HEK293T (cell line): ENCODE measurements around the gene FCER1G.
"Not testable (repeated sequence)": the region's sequence is repeated elsewhere in the genome, so short reads cannot be mapped to it uniquely, and the experiment has no call there.

Experiments used
- CTCF ChIA-PET: fragments of 350-600 bp; formaldehyde crosslinking; extraction: SDS; loops from one replicate; lab custom pipeline; 2021; ENCODE audit warnings: antibody characterized with exemption, inconsistent platforms; lab: Yijun Ruan, JAX
- POLR2A ChIA-PET: fragments of 350-600 bp; formaldehyde crosslinking; extraction: SDS; loops from one replicate; lab custom pipeline; 2020; ENCODE audit warnings: antibody characterized with exemption, inconsistent platforms; lab: Yijun Ruan, JAX
- DNase-seq: peaks from one replicate; pipeline ENCODE4 v3.0.0; 2012; ENCODE audit warnings: mixed read lengths; ENCODE audit errors: extremely low spot score
- ARNT ChIP-seq: fragments of 450-650 bp; IDR thresholded peaks from 2 replicates; pipeline ENCODE4 v1.6.1; 2017; ENCODE audit warnings: mild to moderate bottlenecking
- BHLHE40 ChIP-seq: fragments of 450-650 bp; IDR thresholded peaks from 2 replicates; pipeline ENCODE4 v1.6.1; 2016; ENCODE audit warnings: mild to moderate bottlenecking, moderate library complexity, borderline replicate concordance
- CTBP1 ChIP-seq: fragments of 450-650 bp; IDR thresholded peaks from 2 replicates; pipeline ENCODE4 v1.6.1; 2016; ENCODE audit warnings: borderline replicate concordance
- ELF4 ChIP-seq: fragments of 450-650 bp; IDR thresholded peaks from 2 replicates; pipeline ENCODE4 v1.6.1; 2017; ENCODE audit warnings: antibody characterized with exemption
- FOXA1 ChIP-seq: fragments of 450-650 bp; IDR thresholded peaks from 2 replicates; pipeline ENCODE4 v1.6.1; 2016; ENCODE audit warnings: mild to moderate bottlenecking
- FOXK2 ChIP-seq: fragments of 450-650 bp; IDR thresholded peaks from 2 replicates; pipeline ENCODE4 v1.6.1; 2016; ENCODE audit warnings: mild to moderate bottlenecking
- FOXM1 ChIP-seq: fragments of 450-650 bp; IDR thresholded peaks from 2 replicates; pipeline ENCODE4 v1.6.1; 2017; ENCODE audit warnings: mild to moderate bottlenecking, borderline replicate concordance
- HDGF ChIP-seq: fragments of 450-650 bp; IDR thresholded peaks from 2 replicates; pipeline ENCODE4 v1.6.1; 2017; ENCODE audit warnings: antibody characterized with exemption, borderline replicate concordance
- L3MBTL2 ChIP-seq: fragments of 450-650 bp; conservative IDR thresholded peaks from 2 replicates; pipeline ENCODE4 v1.6.1; 2016; ENCODE audit warnings: mild to moderate bottlenecking
- LEF1 ChIP-seq: fragments of 450-650 bp; IDR thresholded peaks from 2 replicates; pipeline ENCODE4 v1.6.1; 2017; ENCODE audit warnings: mild to moderate bottlenecking, borderline replicate concordance
- NFRKB ChIP-seq: fragments of 450-650 bp; IDR thresholded peaks from 2 replicates; pipeline ENCODE4 v1.6.1; 2016; ENCODE audit warnings: mild to moderate bottlenecking, moderate library complexity
- PKNOX1 ChIP-seq: fragments of 450-650 bp; IDR thresholded peaks from 2 replicates; pipeline ENCODE4 v1.6.1; 2016
- SP1 ChIP-seq: fragments of 450-650 bp; IDR thresholded peaks from 2 replicates; pipeline ENCODE4 v1.6.1; 2017
- SUZ12 ChIP-seq: fragments of 450-650 bp; IDR thresholded peaks from 2 replicates; pipeline ENCODE4 v1.6.1; 2016; ENCODE audit warnings: mild to moderate bottlenecking
- TARDBP ChIP-seq: fragments of 450-650 bp; IDR thresholded peaks from 2 replicates; pipeline ENCODE4 v1.6.1; 2016
- ZNF384 ChIP-seq: fragments of 450-650 bp; IDR thresholded peaks from 2 replicates; pipeline ENCODE4 v1.6.1; 2016

The FCER1G gene

GRCh38 chr1:161235957-161236775 lies 21.1 kb downstream of the FCER1G start:
- TF ChIP-seq HDGF (no peak), FOXM1 (no peak), FOXA1 (no peak), BHLHE40 (no peak), ZNF384 (no peak), L3MBTL2 (no peak), ELF4 (no peak), NFRKB (no peak), CTBP1 (no peak), TARDBP (no peak), PKNOX1 (no peak), ARNT (no peak)
- POLR2A ChIA-PET = interaction anchor here (0.9 to 1.7 kb wide), 2 partner anchors 11 to 78 kb away, joined by 3 to 5 read pairs; partner anchors contain the start of genes SDHC and TOMM40L
- CTCF ChIA-PET = no interaction called here
- no peak for DNase-seq

- POLR2A ChIA-PET = interaction anchor here (1.2 kb wide), 1 partner anchor 12 kb away, joined by 3 read pairs; the partner anchor contains the start of gene TOMM40L
- TF ChIP-seq TARDBP (no peak), L3MBTL2 (no peak), ZNF384 (no peak), FOXM1 (no peak), CTBP1 (no peak), BHLHE40 (no peak), NFRKB (no peak), ELF4 (no peak), FOXK2 (no peak), LEF1 (no peak), HDGF (no peak), ARNT (no peak), SP1 (no peak), SUZ12 (no peak), PKNOX1 (no peak), FOXA1 (no peak)
- CTCF ChIA-PET = interaction anchor here (0.6 kb wide), 1 partner anchor 40 kb away, joined by 3 read pairs; no protein-coding TSS in a partner anchor
Measured at GRCh38 chr1:161238039-161238473, 23.0 kb downstream of the FCER1G start, which contains the start of gene NR1I3. Gene NR1I3, minus strand, starts transcription at chr1:161238203. Its CDS starts 1,638 bp downstream, at chr1:161236565.

DNA sequence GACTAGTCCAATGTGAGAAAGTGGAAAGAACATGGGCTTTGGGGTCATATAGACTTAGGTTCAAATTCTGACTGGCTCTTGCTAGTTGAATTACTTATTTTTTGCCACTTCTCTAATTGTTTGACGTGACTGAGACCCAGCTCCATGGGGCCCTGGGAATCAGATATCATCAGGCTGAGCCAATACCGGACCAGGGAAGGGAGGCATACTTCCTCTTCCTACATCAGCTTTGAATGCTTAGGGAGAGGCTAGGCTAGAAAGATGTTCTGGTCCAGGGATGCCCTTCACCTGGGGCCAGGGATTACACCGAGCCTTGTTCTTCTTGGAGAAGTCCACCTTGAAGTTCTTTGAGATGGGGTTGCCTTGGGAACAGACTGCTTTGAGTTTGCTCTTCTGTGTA lies 26.6 kb downstream of the FCER1G start:
- no peak for DNase-seq
- TF ChIP-seq L3MBTL2 = no peak
- TF ChIP-seq FOXM1 = no peak
- TF ChIP-seq SP1 = no peak
- no peak for TF ChIP-seq HDGF
- no peak for TF ChIP-seq ZNF384
- TF ChIP-seq NFRKB = no peak
- TF ChIP-seq BHLHE40 = no peak
- TF ChIP-seq LEF1 = no peak
- no peak for TF ChIP-seq TARDBP
- TF ChIP-seq PKNOX1 = no peak
- CTCF ChIA-PET = no interaction called here

More at GRCh38 chr1:161238039-161238473, 23.0 kb downstream of the FCER1G start, which contains the start of gene NR1I3:
- DNase-seq = no peak

GRCh38 chr1:161242313-161242712 lies 27.2 kb downstream of the FCER1G start:
- DNase-seq = no peak
- no peak for TF ChIP-seq ARNT
- TF ChIP-seq L3MBTL2 = no peak
- no peak for TF ChIP-seq BHLHE40
- TF ChIP-seq PKNOX1 = no peak
- no peak for TF ChIP-seq CTBP1
- TF ChIP-seq ZNF384 = no peak
- TF ChIP-seq SP1 = no peak
- no peak for TF ChIP-seq FOXA1
- TF ChIP-seq HDGF = no peak
- ChIA-PET CTCF (no interaction called here), POLR2A (no interaction called here)

More for the DNA sequence above, 26.6 kb downstream of the FCER1G start:
- POLR2A ChIA-PET = no interaction called here

GRCh38 chr1:161244888-161245287 lies 29.8 kb downstream of the FCER1G start:
- CTCF ChIA-PET = no interaction called here
- TF ChIP-seq LEF1 (no peak), PKNOX1 (no peak), SP1 (no peak), FOXK2 (no peak), TARDBP (no peak), SUZ12 (no peak), ELF4 (no peak), ZNF384 (no peak), FOXA1 (no peak), CTBP1 (no peak)
- DNase-seq = no peak

DNA sequence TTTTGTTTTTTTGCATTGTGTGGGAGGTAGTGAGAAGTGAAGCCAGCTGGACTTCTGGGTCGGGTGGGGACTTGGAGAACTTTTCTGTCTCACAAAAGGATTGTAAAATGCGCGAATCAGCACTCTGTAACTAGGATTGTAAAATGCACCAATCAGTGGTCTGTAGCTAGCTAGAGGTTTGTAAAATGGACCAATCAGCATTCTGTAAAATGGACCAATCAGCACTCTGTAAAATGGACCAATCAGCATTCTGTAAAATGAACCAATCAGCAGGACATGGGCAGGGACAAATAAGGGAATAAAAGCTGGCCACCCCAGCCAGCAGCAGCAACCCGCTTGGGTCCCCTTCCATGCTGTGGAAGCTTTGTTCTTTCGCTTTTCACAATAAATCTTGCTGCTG lies 35.0 kb downstream of the FCER1G start:
- DNase-seq = not testable (repeated sequence)
- POLR2A ChIA-PET = interaction anchor here (1.9 kb wide), 1 partner anchor 24 kb away, joined by 6 read pairs; the partner anchor contains the start of gene TOMM40L
- CTCF ChIA-PET = interaction anchor here (0.7 kb wide), 1 partner anchor 41 kb away, joined by 3 read pairs; no protein-coding TSS in a partner anchor

More at GRCh38 chr1:161244888-161245287, 29.8 kb downstream of the FCER1G start:
- POLR2A ChIA-PET = no interaction called here
